Measurements from ENCODE around the gene DIP2C. TPM values are rescaled to one million over a fixed set of nuclear protein-coding genes. Genes with fewer than 3 reads are reported as not detected.
A peak's percentile ranks its signal among the peaks of the same experiment; 100 is the strongest.
"Not testable (repeated sequence)": the region's sequence is repeated elsewhere in the genome, so short reads cannot be mapped to it uniquely, and the experiment has no call there.

Gene DIP2C
- total RNA-seq, 1 donor from 2014 or later, result 18.4 TPM

DNA sequence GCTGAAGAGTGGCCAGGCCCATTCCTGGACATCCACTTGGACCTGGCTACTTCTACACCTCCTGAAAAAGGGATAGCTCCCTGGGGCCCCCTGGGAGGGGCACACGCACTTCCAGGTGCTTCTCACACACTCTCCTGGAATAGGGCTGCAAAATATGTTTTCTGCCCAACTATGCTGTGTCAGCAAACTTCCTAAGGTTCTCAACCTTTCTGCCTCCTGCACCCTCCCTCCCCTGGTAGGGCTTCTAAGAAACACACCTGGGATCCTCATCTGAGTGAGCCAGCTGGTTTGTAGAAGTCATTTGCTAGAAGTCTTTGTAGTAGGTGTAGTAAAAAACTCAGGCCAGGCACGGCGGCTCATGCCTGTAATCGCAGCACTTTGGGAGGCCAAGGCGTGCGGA, 417.7 kb downstream of the DIP2C start:
- Histone ChIP-seq H3K27ac (no peak overlapping the region), H3K4me3 (no peak overlapping the region), H3K36me3 (no peaks in the 10 kb centered on the region), H3K9me3 (no peaks in the 10 kb centered on the region), H3K4me1 (no peaks in the 10 kb centered on the region), H3K27me3 (no peaks in the 10 kb centered on the region)
- DNase-seq (ENCODE audit: extremely low spot score in 2 of 2), result peak in 1 of 2 donors; percentile 43
- TF ChIP-seq, protein P1, sequence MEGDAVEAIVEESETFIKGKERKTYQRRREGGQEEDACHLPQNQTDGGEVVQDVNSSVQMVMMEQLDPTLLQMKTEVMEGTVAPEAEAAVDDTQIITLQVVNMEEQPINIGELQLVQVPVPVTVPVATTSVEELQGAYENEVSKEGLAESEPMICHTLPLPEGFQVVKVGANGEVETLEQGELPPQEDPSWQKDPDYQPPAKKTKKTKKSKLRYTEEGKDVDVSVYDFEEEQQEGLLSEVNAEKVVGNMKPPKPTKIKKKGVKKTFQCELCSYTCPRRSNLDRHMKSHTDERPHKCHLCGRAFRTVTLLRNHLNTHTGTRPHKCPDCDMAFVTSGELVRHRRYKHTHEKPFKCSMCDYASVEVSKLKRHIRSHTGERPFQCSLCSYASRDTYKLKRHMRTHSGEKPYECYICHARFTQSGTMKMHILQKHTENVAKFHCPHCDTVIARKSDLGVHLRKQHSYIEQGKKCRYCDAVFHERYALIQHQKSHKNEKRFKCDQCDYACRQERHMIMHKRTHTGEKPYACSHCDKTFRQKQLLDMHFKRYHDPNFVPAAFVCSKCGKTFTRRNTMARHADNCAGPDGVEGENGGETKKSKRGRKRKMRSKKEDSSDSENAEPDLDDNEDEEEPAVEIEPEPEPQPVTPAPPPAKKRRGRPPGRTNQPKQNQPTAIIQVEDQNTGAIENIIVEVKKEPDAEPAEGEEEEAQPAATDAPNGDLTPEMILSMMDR (IDR thresholded peaks at IDR 0.05), result no peak
- TF ChIP-seq POLR2AphosphoS5 (IDR thresholded peaks at IDR 0.05; ENCODE audit: insufficient read depth in 1 of 2, low read depth in 1 of 2), result no peak
- TF ChIP-seq POLR2A (IDR thresholded peaks at IDR 0.05), result no peak
- intact Hi-C loops (cut with DNase I), result no loop called here

- Histone ChIP-seq H3K27me3 (no peaks in the 10 kb centered on the region), H3K4me1 (no peaks in the 10 kb centered on the region), H3K27ac (no peak overlapping the region), H3K9me3 (no peaks in the 10 kb centered on the region), H3K36me3 (no peaks in the 10 kb centered on the region), H3K4me3 (no peak overlapping the region)
- TF ChIP-seq POLR2A (IDR thresholded peaks at IDR 0.05), result no peak
- TF ChIP-seq, protein P1 (IDR thresholded peaks at IDR 0.05), result no peak
- no peak for TF ChIP-seq POLR2AphosphoS5 (IDR thresholded peaks at IDR 0.05; ENCODE audit: insufficient read depth in 1 of 2, low read depth in 1 of 2)
- intact Hi-C loops (cut with DNase I), result no loop called here
- no peak for DNase-seq (ENCODE audit: extremely low spot score in 2 of 2)
Measured at GRCh38 chr10:271201-271600, 418.3 kb downstream of the DIP2C start.

DNA sequence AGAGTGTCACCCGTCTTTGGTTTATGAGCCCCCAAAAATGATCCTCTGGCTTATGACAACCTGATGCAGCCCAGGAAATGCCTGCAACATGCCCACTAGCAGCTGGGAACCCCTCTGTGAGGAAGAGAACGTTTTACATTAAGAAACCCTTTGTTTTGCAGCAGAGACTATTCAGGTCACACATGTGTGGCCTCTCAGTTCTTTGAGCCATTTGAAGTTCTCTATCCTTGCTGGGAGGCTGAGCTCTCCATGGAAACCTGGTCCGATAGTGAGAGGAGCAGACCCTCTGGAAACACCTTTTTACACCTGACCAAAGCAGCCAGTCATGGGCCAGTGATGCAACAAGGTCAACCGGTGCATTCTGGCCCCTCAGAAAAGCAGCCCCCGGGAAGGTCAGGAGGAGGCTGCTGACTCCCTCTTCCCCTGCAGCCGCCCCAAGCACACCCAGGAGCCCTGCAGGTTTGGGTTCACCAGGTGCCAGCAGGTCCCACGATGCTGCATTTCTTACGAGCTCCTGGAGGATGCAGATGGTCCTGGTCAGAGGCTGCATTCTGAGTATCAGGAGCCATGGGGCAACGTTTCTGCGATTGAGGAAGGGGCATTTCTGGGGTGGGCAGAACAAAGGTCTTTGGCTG, 419.9 kb downstream of the DIP2C start:
- no peaks in the 10 kb centered on the region for H3K36me3 ChIP-seq
- peak in 1 of 2 donors; percentile 82 for DNase-seq (ENCODE audit: extremely low spot score in 2 of 2)

DNA sequence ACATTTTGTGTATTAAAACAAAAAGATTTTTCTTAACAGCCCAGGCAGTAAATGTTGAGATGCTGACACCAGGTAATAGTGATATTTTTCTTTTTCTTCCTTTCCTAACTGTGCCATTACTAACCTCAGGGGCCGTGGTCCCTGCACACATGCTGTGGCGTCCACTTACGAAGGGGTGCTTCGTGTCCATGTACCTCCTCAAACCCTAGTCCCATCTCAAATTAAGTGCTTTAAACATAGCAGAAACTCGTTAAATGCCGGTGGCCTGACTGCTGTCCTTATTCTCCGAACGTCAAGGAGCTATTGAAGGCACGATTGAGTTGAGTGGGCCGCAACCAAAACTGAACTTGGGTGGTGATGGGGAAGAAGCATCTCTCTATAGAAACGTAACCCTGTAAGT, 421.8 kb downstream of the DIP2C start:
- Histone ChIP-seq H3K9me3 (no peaks in the 10 kb centered on the region), H3K27me3 (no peaks in the 10 kb centered on the region), H3K4me1 (no peaks in the 10 kb centered on the region), H3K4me3 (no peak overlapping the region), H3K36me3 (no peaks in the 10 kb centered on the region), H3K27ac (no peak overlapping the region)
- intact Hi-C loops (cut with DNase I), result no loop called here
- peak in 1 of 2 donors; percentile 22 for DNase-seq (ENCODE audit: extremely low spot score in 2 of 2)
- TF ChIP-seq POLR2AphosphoS5 (IDR thresholded peaks at IDR 0.05; ENCODE audit: insufficient read depth in 1 of 2, low read depth in 1 of 2), result no peak

More for the DNA sequence above, 419.9 kb downstream of the DIP2C start:
- TF ChIP-seq POLR2A (IDR thresholded peaks at IDR 0.05) (no peak), POLR2AphosphoS5 (IDR thresholded peaks at IDR 0.05; ENCODE audit: insufficient read depth in 1 of 2, low read depth in 1 of 2) (no peak)
- TF ChIP-seq, protein P1 (IDR thresholded peaks at IDR 0.05), result no peak
- intact Hi-C loops (cut with DNase I), result no loop called here
- Histone ChIP-seq H3K9me3 (no peaks in the 10 kb centered on the region), H3K27ac (no peak overlapping the region), H3K27me3 (no peaks in the 10 kb centered on the region), H3K4me3 (no peak overlapping the region), H3K4me1 (no peaks in the 10 kb centered on the region)

DNA sequence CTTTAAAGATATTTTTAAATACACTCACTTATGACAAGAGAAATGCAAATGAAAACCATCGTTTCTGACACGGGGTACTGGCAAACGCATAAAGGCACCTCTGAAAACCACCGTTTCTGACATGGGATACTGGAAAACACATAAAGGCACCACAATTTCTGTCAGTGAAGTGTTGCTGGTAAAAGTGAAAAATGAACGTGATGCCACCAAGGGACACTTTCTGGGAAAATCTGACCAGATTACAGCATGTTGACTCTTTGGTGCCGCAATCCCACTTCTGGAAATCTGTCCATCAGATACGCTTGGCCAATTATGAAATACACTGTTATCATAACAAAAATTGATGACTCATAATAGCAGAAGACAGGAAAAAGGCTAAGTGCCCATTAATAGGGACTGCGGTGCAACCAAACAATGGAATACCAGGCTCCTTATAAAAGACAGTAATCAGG, 422.5 kb downstream of the DIP2C start:
- H3K9me3 ChIP-seq, result no peaks in the 10 kb centered on the region
- no peaks in the 10 kb centered on the region for H3K27me3 ChIP-seq
- no peak overlapping the region for H3K4me3 ChIP-seq
- peak in 1 of 2 donors; percentile 34 for DNase-seq (ENCODE audit: extremely low spot score in 2 of 2)
- H3K27ac ChIP-seq, result no peak overlapping the region
- intact Hi-C loops (cut with DNase I), result no loop called here
- TF ChIP-seq POLR2AphosphoS5 (IDR thresholded peaks at IDR 0.05; ENCODE audit: insufficient read depth in 1 of 2, low read depth in 1 of 2) (no peak), POLR2A (IDR thresholded peaks at IDR 0.05) (no peak)
- TF ChIP-seq, protein P1 (IDR thresholded peaks at IDR 0.05), result no peak
- H3K36me3 ChIP-seq, result no peaks in the 10 kb centered on the region
- H3K4me1 ChIP-seq, result no peaks in the 10 kb centered on the region

DNA sequence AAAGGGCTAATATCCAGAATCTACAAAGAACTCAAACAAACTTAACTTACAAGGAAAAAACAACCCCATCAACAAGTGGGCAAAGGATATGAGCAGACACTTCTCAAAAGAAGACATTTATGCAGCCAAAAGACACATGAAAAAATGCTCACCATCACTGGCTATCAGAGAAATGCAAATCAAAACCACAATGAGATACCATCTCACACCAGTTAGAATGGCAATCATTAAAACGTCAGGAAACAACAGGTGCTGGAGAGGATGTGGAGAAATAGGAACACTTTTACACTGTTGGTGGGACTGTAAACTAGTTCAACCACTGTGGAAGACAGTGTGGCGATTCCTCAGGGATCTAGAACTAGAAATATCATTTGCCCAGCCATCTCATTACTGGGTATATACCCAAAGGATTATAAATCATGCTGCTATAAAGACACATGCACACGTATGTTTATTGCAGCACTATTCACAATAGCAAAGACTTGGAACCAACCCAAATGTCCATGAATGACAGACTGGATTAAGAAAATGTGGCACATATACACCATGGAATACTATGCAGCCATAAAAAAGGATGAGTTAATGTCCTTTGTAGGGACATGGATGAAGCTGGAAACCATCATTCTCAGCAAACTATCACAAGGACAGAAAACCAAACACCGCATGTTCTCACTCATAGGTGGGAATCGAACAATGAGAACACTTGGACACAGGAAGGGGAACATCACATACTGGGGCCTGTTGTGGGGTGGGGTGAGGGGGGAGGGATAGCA, 423.5 kb downstream of the DIP2C start:
- H3K36me3 ChIP-seq; H3K4me3 ChIP-seq; H3K9me3 ChIP-seq; H3K4me1 ChIP-seq; H3K27ac ChIP-seq; DNase-seq (ENCODE audit: extremely low spot score in 2 of 2); H3K27me3 ChIP-seq; intact Hi-C loops (cut with DNase I): not testable (repeated sequence)

GRCh38 chr10:265074-265440, 424.4 kb downstream of the DIP2C start:
- intact Hi-C loops (cut with DNase I); H3K36me3 ChIP-seq; H3K9me3 ChIP-seq; H3K27ac ChIP-seq; H3K4me1 ChIP-seq; H3K27me3 ChIP-seq; DNase-seq (ENCODE audit: extremely low spot score in 2 of 2); H3K4me3 ChIP-seq: not testable (repeated sequence)

DNA sequence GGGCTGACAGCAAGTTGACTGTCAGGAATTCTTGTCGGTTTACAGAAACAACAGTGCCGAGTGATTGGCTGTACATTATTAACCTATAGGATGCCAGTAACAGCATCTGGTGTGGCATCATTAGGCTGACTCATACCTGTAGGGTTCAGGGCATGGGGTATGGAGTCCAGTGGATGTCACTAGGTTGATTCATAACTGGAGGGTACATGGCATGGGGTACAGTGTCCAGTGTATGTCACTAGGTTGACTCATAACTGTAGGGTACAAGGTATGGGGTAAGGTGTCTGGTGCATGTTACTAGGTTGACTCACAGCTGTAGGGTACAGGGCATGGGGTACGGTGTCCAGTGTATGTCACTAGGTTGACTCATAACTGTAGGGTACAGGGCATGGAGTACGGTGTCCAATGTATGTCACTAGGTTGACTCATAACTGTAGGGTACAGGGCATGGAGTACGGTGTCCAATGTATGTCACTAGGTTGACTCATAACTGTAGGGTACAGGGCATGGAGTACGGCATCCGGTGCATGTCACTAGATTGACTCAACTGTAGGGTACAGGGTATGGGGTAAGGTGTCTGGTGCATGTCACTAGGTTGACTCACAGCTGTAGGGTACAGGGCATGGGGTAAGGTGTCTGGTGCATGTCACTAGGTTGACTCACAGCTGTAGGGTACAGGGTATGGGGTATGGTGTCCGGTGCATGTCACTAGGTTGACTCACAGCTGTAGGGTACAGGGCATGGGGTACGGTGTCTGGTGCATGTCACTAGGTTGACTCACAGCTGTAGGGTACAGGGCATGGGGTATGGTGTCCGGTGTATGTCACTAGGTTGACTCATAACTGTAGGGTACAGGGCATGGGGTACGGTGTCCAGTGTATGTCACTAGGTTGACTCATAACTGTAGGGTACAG, 425.1 kb downstream of the DIP2C start:
- DNase-seq (ENCODE audit: extremely low spot score in 2 of 2); H3K27ac ChIP-seq; H3K9me3 ChIP-seq; H3K4me3 ChIP-seq; H3K27me3 ChIP-seq; intact Hi-C loops (cut with DNase I); H3K4me1 ChIP-seq; H3K36me3 ChIP-seq: not testable (repeated sequence)
